A172 (cell line): ENCODE results near the gene CYFIP2. TPM values are rescaled to one million over a fixed set of nuclear protein-coding genes. Genes with fewer than 3 reads are reported as not detected.

Experiments
- DNase-seq: peaks from one replicate; pipeline ENCODE4 v3.0.0-alpha.2; 2015; ENCODE audit warnings: low spot score
- total RNA-seq: library from RNA; depleted of rRNA; stranded (reverse); fragments of >200 nt; shearing (Covaris generic); gene quantifications from 2 replicates; pipeline ENCODE4 v1.2.3, GENCODE V29; 2014

The CYFIP2 gene
- total RNA-seq, 1 experiment from 2014 or later, result 47.7 TPM

DNA sequence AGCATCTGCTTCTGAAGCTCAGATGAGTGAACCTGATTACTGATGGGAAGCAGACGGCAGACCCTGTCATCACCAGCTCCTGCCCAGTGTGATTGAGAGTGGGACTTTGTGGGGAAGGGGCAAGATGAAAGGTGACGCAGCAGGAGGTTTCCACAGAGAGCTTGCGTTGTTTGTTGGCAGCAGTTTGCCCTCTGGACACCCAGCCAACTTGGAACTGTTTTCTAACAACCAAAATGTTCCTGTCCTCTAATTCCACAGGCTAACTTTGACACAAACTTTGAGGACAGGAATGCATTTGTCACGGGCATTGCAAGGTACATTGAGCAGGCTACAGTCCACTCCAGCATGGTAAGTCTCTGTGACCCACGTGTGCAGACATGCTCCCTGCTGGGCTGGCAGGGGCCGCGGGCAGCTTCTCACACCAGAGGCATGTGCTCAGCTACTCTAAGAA lies 20.9 kb downstream of the CYFIP2 start:
- no peak for DNase-seq

DNA sequence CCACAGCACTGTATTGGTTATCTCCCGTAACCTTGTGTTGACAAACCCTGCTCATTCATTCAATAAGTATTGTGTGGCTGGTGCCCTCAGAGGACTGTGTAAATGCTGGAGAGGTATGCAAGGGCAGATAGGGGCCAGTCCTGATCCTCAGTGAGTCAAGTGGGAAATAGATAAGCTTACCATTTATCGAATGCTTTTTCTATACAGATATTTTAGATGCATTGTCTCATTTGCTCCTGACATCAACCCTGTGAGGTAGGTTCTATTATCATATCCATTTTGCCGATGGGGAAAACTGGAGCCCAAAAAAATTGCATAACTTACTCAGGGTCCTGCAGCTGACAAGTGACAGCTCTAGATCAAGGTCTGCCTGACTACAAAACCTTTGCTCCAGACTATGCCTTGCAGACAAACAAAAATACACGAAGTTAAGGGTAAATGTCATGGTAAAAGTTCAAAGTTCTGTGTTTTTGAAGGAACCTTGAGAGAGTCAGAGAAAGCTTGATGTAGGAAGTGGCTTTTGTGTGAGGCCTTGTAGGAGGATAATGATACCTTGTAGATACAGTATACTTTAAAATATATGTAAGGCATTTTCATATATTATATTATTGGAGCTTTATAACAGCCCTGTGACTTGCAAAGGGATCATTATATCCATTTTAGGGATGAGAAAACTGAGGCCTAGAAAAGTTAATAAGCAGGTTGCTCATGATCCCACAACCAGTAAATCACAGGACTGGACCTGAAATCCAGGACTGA lies 22.7 kb downstream of the CYFIP2 start:
- DNase-seq, result no peak

DNA sequence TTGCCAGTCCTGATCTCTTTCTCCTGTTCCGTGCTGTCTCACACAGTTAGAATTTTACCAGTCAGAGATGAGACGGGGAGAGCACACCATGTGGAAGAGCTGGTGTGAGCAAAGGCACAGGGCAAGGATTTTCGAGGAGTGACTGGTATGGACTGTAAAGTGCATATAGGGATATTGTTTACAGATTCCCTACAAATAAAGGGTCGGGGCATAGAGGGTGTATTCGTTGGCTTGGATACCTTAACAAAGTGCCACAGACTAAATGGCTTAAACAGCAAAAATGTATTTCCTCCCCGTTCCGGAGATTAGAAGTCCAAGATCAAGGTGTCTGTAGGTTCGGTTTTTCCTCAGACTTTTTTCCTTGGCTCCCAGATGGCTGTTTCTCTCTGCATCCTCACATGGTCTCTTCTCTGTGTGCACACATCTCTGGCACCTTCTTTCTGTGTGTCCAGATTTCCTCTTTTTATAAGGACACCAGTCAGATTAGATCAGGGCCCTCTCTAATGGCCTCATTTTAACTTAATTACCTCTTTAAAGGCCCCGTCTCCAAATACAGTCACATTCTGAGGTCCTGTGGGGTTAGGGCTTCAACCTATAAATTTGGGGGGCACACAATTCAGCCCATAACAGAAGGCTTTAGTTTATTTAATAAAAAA lies 23.4 kb downstream of the CYFIP2 start:
- DNase-seq, result no peak

DNA sequence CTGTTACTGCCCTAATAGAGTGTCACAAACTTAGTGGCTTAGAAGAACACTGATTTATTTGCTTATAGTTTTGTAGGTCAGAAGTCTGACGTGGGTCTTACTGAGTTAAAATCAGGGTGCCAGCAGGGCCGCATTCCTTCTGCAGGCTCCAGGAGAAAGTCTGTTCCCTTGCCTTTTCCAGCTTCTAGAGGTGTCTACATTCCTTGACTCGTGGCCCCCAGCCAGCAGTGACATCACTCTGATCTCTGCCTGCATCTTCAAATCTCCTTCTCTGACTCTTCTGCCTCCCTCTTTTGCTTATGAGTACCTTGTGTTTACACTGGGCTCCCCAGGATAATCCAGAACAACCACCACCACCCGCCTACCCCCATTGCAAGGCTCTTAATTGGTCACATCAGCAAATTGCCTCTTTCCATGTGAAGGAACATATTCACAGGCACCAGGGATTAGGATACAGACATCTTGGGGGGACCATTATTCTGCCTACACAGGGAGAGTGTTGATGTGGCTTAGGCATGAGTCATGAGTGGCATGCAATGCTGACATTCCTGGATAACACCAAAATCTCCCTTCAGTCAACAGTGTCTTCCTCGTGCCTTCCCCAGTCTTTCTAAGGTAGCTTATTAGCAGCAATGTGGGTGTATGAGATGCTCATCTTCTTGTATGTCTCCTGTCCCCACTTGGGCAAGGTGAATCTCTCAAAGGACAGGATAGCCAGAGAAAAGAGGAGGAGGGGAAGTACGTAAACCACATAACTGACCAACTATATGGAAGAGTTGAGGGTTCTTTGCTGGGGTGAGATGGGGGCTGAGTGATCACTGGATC lies 24.4 kb downstream of the CYFIP2 start:
- peak; percentile 70 for DNase-seq

DNA sequence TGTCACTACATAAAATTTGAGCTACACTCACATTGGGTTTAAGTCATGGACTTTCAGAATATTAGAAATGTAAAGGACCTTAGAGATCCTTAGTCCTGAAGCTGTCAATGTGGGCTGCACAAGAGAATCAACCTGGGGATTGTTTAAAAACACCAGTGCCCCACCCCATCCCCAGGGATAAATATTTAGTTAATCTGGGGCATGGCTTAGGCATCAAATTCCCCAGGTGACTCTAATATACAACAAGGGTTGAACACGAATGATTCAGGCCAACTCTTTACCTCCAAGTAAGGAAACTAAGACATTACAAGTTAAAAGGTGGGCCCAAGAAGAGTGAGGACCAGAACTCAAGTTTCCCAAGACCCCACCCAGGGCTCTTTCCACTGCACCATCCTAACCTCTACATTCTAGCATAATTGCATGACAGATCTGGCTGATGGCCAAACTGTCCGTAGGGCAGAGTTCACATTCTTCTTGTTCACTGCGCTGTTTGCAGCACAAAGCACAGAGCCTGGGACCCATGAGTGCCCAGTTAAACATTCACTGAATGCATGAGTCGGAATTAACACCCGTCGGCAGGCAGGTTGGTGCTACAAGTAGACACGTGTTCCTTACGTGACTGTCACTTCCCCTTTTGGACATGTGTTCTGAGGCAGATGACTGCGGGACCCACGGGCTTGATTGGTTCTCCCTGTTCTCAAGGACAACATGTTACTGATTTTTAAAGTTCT lies 25.2 kb downstream of the CYFIP2 start:
- DNase-seq, result no peak

DNA sequence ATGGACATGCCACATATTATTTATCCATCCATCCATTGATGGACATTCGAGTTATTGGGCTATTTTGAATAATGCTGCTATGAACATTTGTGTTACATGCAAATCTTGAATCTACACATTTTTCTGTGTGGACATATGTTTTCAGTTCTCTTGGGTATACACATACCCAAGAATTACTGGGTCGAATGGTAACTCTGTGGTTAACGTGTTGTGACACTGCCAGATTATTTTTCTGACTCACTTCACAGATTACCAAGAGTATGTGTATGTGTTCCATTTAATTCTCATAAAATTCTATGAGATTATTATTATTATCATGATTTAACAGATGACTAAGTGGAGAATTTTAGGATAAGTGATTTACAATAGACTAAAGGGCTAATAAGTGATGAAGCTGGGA lies 26.7 kb downstream of the CYFIP2 start:
- DNase-seq, result no peak

DNA sequence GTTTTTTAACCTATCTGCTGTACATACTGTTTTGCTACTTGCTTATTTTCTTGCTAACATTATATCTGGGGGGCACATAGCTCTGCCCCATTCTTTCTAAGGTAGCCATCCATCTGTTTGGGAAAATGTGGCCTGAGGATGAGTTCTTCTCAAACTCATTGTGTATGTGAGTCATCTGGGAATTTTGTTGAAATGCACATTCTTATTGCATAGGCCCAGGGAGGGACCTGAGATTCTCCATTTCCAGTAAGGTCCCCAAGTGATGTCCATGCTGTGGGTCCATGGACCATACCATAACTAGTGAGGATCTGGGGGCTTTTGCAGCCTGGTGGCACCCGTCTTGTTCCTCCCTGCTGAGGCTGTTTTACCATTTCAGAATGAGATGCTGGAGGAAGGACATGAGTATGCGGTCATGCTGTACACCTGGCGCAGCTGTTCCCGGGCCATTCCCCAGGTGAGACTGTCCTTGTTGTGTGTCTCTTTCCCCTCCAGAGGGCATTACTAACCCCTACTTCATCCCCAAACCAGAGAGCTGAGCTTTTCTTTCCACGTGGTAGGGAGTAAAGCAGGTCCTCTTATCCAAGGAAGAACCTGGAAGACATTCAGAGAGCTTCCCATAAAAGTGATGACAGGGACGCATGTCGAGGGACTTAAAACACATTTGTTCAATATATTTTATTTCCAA lies 28.6 kb downstream of the CYFIP2 start:
- no peak for DNase-seq

DNA sequence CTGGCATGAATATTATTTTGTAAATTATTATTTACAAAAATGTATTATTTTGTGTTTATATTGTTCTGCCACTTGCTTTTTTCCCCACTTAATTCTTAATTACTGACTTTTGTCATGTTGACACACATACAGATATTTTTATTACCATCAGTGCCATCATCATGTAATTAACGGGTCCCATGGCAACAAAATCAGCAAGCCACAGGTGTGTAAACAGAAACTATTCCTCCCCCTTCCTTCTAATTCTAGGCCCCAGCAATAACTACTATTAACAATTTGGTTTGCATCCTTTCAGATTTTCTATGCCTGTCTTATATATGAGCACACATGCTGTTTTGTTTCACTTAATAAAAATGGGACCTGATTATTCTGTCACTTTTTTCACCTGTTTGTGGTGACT lies 29.3 kb downstream of the CYFIP2 start:
- no peak for DNase-seq

DNA sequence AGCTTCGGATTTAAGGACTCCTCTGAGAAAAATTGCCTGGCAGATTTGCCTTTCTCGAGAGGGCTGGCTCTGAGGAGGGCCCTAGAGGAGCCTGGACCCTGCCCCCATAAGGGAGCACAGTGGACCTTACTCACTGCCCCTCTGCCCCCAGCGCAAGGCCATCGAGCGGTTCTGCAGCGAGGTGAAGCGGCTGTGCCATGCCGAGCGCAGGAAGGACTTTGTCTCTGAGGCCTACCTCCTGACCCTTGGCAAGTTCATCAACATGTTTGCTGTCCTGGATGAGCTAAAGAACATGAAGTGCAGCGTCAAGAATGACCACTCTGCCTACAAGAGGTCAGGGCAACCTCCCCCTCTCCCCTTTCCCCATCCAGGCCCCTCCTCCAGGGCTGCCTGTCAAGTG lies 34.6 kb downstream of the CYFIP2 start:
- DNase-seq, result no peak

DNA sequence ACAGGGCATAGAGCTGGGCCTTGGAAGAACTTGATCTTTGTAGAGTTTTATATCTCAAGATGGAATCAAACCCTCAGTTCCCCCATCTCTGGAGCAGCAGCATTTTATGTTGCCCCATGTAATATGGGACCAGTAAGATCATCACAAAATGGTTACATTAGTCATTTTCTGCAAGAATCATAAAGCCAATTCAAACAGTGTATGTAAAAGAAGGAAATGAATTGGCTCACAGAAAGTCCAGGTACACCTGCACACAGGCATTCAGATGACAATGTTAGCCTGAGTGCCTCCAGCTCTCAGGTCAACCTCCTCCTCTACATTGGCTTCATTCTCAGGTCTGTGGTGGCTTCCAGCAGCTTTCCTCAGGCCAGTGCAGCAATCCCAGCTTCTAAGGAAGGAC lies 35.1 kb downstream of the CYFIP2 start:
- no peak for DNase-seq

DNA sequence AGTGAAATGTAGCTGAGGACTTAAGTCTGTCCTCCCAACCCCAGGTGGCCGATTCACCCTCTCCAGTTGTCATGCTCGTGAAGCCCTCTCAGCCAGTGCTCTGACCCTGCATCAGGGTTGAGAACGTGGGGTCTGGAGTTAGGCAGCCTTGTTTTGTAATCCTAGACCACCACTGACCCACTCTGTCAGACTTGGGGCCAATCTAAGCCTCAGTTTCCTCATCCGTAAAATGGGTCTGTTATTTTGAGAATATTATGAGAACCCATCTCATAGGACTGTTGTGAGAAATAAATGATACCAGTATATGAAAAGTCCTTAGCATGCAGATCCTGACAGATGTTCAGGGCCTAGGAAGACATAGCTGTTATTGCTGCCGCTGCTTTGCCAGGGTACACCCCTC lies 37.1 kb downstream of the CYFIP2 start:
- no peak for DNase-seq

DNA sequence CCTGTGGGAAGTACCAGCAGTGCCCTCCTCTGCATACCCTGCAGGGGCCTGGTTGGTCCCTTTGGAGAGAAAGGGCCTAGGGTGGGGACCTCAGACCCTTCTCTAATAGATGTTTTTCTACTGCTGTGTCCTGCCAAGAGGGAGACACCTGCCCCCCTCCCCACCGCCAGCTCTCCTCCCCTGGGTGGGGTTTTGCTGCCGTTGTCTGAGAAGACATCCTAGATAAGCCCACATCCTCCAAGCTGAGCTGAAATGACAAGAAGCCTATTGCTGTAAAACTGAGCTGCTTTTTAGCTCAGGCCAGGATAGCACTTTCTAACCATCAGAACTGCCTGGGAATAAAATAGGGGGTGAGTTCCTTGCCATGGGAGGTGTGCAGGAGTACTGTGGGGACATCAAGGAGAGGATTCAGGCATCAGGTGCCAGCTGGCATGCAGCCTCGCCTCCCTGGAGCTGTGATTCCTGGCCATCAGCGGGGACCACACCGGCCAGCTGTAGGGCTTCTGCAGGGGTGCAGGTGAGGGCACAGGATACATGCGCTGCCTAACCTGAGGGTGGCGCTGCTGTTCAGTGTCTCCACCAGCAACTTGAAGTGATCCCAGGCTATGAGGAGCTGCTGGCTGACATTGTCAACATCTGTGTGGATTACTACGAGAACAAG lies 37.9 kb downstream of the CYFIP2 start:
- no peak for DNase-seq

DNA sequence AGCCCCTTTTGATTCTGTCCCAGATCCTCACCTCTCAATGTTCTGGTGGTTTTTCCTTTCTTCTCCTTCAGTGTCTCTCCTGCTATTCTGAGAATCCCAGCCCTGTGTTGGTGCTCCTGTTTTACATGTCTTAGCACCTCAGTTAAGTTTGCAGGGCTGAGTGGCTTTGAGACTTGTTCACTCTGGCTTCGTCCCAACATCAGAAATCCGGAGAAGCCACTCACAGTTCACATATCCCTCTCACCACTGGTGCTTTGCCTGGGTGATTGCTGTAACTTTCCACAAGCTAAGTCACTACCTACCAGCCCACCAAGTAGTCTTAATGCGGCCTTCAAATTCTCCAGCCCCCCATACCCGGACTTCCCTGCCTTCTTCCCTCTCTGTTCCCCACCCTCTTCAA lies 40.2 kb downstream of the CYFIP2 start:
- DNase-seq, result no peak

DNA sequence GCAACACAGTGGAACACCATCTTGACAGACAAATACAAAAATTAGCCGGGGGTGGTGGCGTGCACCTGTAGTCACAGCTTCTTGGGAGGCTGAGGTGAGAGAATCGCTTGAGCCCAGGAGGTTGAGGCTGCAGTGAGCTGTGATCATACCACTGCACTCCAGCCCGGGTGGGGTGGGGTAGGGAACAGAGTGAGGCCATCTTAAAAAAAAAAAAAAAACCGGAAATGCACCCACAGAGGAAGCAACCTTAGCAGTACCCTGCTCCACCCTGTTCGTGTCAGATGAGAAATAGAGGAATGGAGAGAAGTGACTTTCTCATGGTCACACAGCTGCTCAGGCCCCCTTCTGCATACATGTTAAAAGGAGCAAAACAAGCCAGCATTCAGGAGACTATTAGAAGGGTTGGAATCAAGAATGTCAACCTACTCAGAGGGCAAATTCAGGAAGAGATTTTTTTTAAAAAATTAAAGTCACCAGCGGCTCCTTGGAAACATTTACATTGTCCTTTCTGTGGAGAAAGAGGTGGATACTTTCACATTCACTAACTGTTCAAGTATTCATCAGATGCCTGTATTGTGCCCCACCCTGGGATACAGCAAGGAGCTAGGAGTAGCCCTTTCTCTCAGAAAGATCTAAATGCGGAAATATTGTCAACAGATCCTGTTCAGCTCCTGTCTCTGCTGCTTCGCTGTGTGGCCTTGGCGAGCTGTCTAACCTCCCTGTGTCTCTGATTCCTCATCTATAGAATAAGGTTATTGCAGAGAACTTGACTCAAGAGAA lies 41.0 kb downstream of the CYFIP2 start:
- DNase-seq, result no peak

DNA sequence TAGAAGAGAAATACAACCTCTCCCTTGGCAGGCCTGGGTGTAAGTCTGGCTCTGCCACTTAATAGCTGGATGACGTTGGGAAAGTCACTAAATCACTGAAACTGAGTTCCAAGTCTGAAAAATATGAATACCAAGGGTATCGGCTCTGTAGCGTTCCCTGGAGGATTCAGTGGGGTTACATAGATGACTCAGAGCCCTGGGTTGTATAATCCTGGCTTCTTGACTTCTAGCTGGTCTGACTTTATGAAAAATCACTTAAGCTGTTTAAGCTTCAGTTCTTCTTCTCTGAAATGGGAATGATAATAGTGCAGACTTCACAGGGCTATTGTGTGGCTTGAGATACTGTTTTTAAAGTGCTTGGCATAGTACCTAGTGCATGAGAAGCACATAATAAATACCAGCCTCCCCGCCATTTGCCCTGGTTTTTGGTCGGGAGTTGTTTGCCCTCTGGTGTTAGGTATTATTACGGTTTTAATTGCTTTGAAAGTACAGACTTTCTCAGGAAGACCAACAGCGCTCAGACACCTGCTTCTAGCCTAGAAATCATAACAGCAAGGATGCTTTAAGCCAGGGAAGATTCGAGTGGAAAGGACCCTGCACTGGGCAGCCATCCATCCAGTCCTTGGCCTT lies 43.0 kb downstream of the CYFIP2 start:
- DNase-seq, result no peak

DNA sequence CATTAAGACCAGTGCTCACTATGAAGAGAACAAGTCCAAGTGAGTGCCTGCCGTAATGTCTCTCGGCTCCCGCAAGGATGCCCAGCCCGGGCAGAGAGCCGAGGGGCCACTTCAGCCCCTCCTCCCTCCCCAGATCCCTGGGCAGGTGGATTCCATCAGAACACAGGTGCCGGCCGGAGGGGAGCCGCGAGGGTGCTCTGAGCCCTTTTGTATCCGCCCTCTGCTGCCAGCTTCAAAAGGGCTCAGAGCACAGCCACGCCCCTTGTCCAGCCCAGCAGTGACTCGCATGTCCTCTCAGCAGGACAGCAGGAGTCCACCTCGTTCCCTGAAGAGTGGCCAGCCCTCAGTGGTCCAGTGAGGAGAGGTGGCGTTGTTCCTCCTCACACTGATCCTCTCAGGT lies 43.9 kb downstream of the CYFIP2 start:
- peak; percentile 24 for DNase-seq

DNA sequence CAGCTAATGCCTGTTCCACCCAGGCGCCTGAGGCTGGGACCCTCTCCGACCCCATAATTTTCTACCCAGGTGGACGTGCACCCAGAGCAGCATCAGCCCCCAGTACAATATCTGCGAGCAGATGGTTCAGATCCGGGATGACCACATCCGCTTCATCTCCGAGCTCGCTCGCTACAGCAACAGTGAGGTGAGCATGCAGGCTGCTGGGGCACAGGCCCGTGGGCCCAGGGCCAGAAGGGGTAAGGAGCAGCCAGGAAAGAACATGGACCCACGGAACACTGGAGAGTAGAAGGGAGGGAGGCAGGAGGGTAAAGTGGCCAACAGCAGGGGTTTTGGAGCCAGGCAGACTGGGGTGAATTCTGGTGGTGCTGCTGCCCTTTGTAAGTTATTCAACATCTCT lies 45.7 kb downstream of the CYFIP2 start:
- no peak for DNase-seq

DNA sequence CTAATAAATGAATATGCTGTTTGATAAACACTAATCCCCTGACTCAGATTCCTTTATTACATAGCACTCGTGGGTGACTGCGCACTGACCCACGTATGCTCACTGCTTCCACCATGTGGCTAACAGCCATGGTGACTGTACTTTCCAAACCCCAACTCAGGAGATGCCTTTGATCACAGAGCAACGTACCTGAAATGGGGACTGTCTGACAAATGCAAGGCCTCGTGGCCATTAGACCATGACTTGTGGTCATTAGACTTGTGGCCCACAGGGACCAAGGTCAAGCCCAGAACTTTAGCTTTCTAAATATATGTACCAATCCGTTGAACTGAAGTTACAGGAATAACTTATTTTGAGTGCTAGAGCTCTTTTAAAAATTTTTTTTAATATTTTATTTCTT lies 46.6 kb downstream of the CYFIP2 start:
- peak; percentile 48 for DNase-seq

DNA sequence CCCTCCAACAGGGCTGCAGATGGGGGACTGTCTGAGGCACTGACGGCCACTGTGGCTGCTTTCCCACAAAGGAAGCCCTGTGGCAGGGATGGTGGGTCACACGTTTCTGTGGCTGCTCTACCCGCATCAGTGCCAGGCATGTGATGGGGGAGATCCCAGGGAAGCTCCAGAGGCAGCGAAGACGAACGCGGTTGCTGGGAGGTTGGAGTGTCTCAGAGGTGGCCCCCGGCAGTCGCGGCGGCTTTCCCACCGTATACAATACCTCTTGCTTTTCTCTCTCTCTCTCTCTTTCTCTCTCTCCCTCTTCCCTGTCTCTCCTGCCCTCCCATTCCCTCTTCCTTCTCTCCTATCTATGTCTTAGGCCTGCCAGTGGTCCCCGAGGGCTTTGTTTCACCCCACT lies 56.7 kb downstream of the CYFIP2 start:
- DNase-seq, result no peak
